GM12874 (cell line): ENCODE data around the gene INPP4B.

Experiments
- TF ChIP-seq, protein P1 (sequence below): IDR thresholded peaks from 2 replicates; pipeline ENCODE4 v1.5.1; 2011; ENCODE audit warnings: low read depth, mild to moderate bottlenecking, control low read depth, low read length, moderate library complexity; ENCODE audit not compliant: insufficient read depth

Gene INPP4B

DNA sequence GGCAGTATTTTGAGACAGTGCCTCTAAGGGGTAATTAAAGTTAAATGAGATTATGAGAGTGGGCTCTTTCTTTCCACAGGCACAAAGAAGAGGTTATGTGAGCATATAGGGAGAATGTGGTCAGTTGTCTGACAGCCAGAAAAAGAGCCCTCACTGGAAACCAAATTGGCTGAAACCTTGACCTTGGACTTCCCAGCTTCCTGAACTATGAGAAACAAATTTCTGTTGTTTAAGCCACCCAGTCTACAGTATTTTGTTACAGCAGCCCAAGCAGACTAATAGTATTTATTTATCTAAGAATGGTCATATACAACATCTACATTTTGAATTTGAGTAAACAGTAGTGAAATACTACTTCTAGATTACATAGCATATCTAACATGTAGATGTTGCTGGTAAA lies 736.0 kb downstream of the INPP4B start:
- TF ChIP-seq, protein P1, sequence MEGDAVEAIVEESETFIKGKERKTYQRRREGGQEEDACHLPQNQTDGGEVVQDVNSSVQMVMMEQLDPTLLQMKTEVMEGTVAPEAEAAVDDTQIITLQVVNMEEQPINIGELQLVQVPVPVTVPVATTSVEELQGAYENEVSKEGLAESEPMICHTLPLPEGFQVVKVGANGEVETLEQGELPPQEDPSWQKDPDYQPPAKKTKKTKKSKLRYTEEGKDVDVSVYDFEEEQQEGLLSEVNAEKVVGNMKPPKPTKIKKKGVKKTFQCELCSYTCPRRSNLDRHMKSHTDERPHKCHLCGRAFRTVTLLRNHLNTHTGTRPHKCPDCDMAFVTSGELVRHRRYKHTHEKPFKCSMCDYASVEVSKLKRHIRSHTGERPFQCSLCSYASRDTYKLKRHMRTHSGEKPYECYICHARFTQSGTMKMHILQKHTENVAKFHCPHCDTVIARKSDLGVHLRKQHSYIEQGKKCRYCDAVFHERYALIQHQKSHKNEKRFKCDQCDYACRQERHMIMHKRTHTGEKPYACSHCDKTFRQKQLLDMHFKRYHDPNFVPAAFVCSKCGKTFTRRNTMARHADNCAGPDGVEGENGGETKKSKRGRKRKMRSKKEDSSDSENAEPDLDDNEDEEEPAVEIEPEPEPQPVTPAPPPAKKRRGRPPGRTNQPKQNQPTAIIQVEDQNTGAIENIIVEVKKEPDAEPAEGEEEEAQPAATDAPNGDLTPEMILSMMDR, result no peak

DNA sequence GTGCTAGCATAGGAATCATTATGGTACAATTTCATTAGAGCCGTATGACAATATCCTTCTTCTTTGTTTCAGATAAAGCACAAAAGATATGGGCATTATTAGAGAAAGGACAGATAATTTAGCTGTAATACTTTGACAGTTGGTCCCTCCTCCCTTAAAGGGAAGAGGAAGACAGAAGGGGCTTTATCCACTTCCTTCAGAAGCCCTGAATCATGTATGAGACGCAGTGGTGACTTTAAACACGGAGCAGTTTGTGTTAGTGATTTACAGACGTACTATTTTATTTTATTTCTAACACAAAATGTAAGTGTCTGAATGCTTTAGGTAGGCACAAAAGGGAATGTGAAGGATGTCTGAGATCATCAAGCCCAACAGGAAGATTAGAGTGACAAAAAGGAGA lies 742.1 kb downstream of the INPP4B start:
- TF ChIP-seq, protein P1, result no peak

DNA sequence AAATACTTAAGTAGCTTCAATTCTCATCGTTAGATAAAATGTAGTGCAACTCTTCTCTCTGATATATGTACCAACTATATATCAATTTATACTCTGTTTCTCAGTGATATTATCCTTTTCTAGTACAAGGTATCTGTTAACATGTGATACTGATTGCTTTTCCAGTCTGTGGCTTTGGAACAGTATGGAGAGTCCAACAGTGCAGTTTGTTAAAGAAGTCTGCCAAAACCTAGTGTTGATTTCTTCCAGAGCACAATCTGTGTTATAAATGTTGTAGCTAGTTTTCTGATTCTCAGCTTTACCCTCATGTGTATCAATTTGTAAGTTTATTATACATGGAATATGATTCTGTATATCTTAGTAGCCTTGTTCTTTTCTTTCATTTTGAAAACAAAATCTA lies 744.7 kb downstream of the INPP4B start:
- TF ChIP-seq, protein P1, result no peak

GRCh38 chr4:142100941-142101340 lies 745.2 kb downstream of the INPP4B start:
- TF ChIP-seq, protein P1, result no peak

- TF ChIP-seq, protein P1, result no peak
Observed at GRCh38 chr4:142098900-142099545, 747.1 kb downstream of the INPP4B start.

GRCh38 chr4:142098380-142098779 lies 747.7 kb downstream of the INPP4B start:
- TF ChIP-seq, protein P1, result no peak

DNA sequence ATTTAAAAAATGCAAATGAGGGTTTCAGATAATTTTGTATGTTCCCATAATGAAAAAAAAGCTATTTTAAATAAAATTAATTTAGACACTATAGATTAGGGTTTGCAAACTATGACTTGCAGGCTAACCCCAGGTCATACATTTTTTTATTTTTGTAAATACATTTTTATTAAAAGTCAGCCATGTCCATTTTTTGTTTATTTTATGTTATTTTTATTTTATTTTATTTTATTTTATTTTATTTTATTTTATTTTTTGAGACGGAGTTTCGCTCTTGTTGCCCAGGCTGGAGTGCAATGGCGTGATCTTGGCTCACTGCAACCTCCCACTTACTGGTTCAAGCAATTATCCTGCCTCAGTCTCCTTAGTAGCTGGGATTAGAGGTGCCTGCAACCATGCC lies 749.1 kb downstream of the INPP4B start:
- TF ChIP-seq, protein P1, result no peak
